ENCODE measurements around the gene OR1A1. TPM values are rescaled to one million over a fixed set of nuclear protein-coding genes. Genes with fewer than 3 reads are reported as not detected.

OR1A1 gene
- polyA plus RNA-seq, 1 of the 3 experiments (the other 2 are of a cell fraction) = not detected

Other genes with a start within 250 kb of the OR1A1 start
- not detected in 2 replicates for gene OR1D5, start 144.1 kb upstream of the OR1A1 start, polyA plus RNA-seq (2012; rRNA removed)
- gene OR1D2, start 103.2 kb upstream of the OR1A1 start, polyA plus RNA-seq (2012; rRNA removed) = not detected in 2 replicates
- gene OR1G1, start 80.1 kb upstream of the OR1A1 start, polyA plus RNA-seq (2012; rRNA removed) = not detected in 2 replicates
- not detected in 2 replicates for gene OR1A2, start 10.1 kb upstream of the OR1A1 start, polyA plus RNA-seq (2012; rRNA removed)
- gene OR3A1, start 90.7 kb downstream of the OR1A1 start, polyA plus RNA-seq (2012; rRNA removed) = not detected in 2 replicates
- gene OR3A2, start 178.6 kb downstream of the OR1A1 start, polyA plus RNA-seq (2012; rRNA removed) = not detected in 2 replicates
- not detected in 2 replicates for gene OR1E1, start 190.7 kb downstream of the OR1A1 start, polyA plus RNA-seq (2012; rRNA removed)
- gene OR3A3, start 203.7 kb downstream of the OR1A1 start, polyA plus RNA-seq (2012; rRNA removed) = not detected in 2 replicates
- gene OR1E2, start 226.2 kb downstream of the OR1A1 start, polyA plus RNA-seq (2012; rRNA removed) = not detected in 2 replicates

All from SK-N-SH (cell line).